ENCODE measurements around the gene CCDC71.

DNA sequence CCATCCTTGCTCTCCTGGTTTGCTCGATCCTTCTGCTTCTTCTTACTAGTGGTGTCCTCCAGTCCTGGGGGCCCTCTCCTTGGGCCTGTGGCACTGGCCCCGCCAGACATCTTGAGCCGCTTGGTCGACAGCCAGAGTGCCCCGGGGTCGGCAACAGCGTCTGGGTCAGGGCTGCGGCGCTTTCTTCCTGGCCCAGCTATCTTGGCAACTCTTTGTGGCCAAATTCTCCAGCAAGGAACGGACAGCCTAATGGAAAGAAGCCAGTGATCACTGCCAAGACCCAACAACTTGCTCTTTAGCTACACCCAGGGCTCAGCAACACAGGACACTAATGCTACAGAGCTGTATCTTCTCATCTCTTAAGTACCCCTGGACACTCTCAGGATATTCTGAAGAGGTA is 47.1 kb downstream of the CCDC71 start:
- TF ChIP-seq CTCF (IDR thresholded peaks at IDR 0.05) (no peak), POLR2A (IDR thresholded peaks at IDR 0.05) (no peak), POLR2AphosphoS5 (IDR thresholded peaks at IDR 0.05) (no peak)
